Memory B cell (primary cell): ENCODE data around the gene HPS5.

Experiments
- ATAC-seq: fragments of 150-1000 bp; cut with Tn5 transposase; 2 replicates; pipeline ENCODE4 v1.10.0; 2021; ENCODE audit warnings: low read depth, mild to moderate bottlenecking, moderate library complexity
- DNase-seq, 2 donors: peaks; one replicate each; pipeline ENCODE4 v3.0.0; 2022; ENCODE audit warnings: low spot score in 2 of 2
- H3K27ac Mint-ChIP-seq: one replicate; pipeline ENCODE4 v1.8.0; 2022; ENCODE audit warnings: mild to moderate bottlenecking, moderate library complexity, mixed read lengths
- H3K27me3 Mint-ChIP-seq: one replicate; pipeline ENCODE4 v1.8.0; 2022; ENCODE audit warnings: mixed read lengths
- H3K36me3 Mint-ChIP-seq: one replicate; pipeline ENCODE4 v1.8.0; 2022; ENCODE audit warnings: mild to moderate bottlenecking, mixed read lengths
- H3K4me1 Mint-ChIP-seq: one replicate; pipeline ENCODE4 v1.8.0; 2022; ENCODE audit warnings: mixed read lengths
- H3K4me3 Mint-ChIP-seq: one replicate; pipeline ENCODE4 v1.8.0; 2022; ENCODE audit warnings: mild to moderate bottlenecking, moderate library complexity, mixed read lengths
- H3K9me3 Mint-ChIP-seq: one replicate; pipeline ENCODE4 v1.8.0; 2022; ENCODE audit warnings: mixed read lengths

HPS5 gene

GRCh38 chr11:18321969-18322711 is at the start of gene HPS5, which contains the start of gene GTF2H1:
HPS5 (minus strand) TSS chr11:18322140; CDS start chr11:18317858, 4,282 bp downstream.
GTF2H1 (plus strand) TSS chr11:18322567; CDS start chr11:18333075, 10,508 bp downstream.
- Mint-ChIP-seq H3K36me3 (peaks cover 9% of the 10 kb centered on the region), H3K4me1 (peaks cover 46% of the 10 kb centered on the region), H3K4me3 (peak within 1 kb of the TSS; percentile 100), H3K27ac (peak within 1 kb of the TSS; percentile 100), H3K9me3 (no peaks in the 10 kb centered on the region), H3K27me3 (no peaks in the 10 kb centered on the region)
- DNase-seq (peak; percentile 96), ATAC-seq (peak; percentile 83)

- H3K4me1 Mint-ChIP-seq = no peaks in the 10 kb centered on the region
- no peaks in the 10 kb centered on the region for H3K27me3 Mint-ChIP-seq
- H3K4me3 Mint-ChIP-seq = no peak overlapping the region
- H3K36me3 Mint-ChIP-seq = peaks cover 4% of the 10 kb centered on the region
- H3K27ac Mint-ChIP-seq = peak overlapping the region; percentile 63
- no peaks in the 10 kb centered on the region for H3K9me3 Mint-ChIP-seq
- no peak for ATAC-seq
- DNase-seq = no peak
Measured at GRCh38 chr11:18371279-18371678, 49.3 kb upstream of the HPS5 start.

- Mint-ChIP-seq H3K27me3 (no peaks in the 10 kb centered on the region), H3K4me3 (no peak overlapping the region), H3K27ac (no peak overlapping the region), H3K9me3 (no peaks in the 10 kb centered on the region), H3K36me3 (peaks cover 11% of the 10 kb centered on the region), H3K4me1 (no peaks in the 10 kb centered on the region)
- ATAC-seq (no peak), DNase-seq (no peak)
Measured at GRCh38 chr11:18369398-18369797, 47.5 kb upstream of the HPS5 start.

- no peak for DNase-seq
- Mint-ChIP-seq H3K4me3 (no peak overlapping the region), H3K9me3 (no peaks in the 10 kb centered on the region), H3K27me3 (no peaks in the 10 kb centered on the region), H3K36me3 (peaks cover 15% of the 10 kb centered on the region), H3K27ac (peak overlapping the region; percentile 0), H3K4me1 (no peaks in the 10 kb centered on the region)
- ATAC-seq = no peak
Measured at GRCh38 chr11:18368221-18368620, 46.3 kb upstream of the HPS5 start.

GRCh38 chr11:18367431-18367830 is 45.5 kb upstream of the HPS5 start:
- Mint-ChIP-seq H3K4me1 (no peaks in the 10 kb centered on the region), H3K27me3 (no peaks in the 10 kb centered on the region), H3K4me3 (no peak overlapping the region), H3K9me3 (no peaks in the 10 kb centered on the region), H3K36me3 (peaks cover 15% of the 10 kb centered on the region), H3K27ac (peak overlapping the region; percentile 0)
- ATAC-seq (no peak), DNase-seq (no peak)

GRCh38 chr11:18366286-18366685 is 44.3 kb upstream of the HPS5 start:
- Mint-ChIP-seq H3K4me1 (no peaks in the 10 kb centered on the region), H3K9me3 (no peaks in the 10 kb centered on the region), H3K4me3 (no peak overlapping the region), H3K27me3 (no peaks in the 10 kb centered on the region), H3K36me3 (peaks cover 17% of the 10 kb centered on the region), H3K27ac (peak overlapping the region; percentile 39)
- DNase-seq (no peak), ATAC-seq (no peak)

GRCh38 chr11:18365741-18366140 is 43.8 kb upstream of the HPS5 start:
- Mint-ChIP-seq H3K27ac (peak overlapping the region; percentile 39), H3K4me1 (no peaks in the 10 kb centered on the region), H3K4me3 (no peak overlapping the region), H3K36me3 (peaks cover 17% of the 10 kb centered on the region), H3K27me3 (no peaks in the 10 kb centered on the region), H3K9me3 (no peaks in the 10 kb centered on the region)
- DNase-seq (no peak), ATAC-seq (no peak)

- Mint-ChIP-seq H3K36me3 (peaks cover 17% of the 10 kb centered on the region), H3K9me3 (no peaks in the 10 kb centered on the region), H3K4me3 (no peak overlapping the region), H3K4me1 (no peaks in the 10 kb centered on the region), H3K27ac (no peak overlapping the region), H3K27me3 (no peaks in the 10 kb centered on the region)
- no peak for ATAC-seq
- no peak for DNase-seq
Measured at GRCh38 chr11:18364495-18365073, 42.6 kb upstream of the HPS5 start.

GRCh38 chr11:18361154-18361553 is 39.2 kb upstream of the HPS5 start:
- no peaks in the 10 kb centered on the region for H3K4me1 Mint-ChIP-seq
- H3K4me3 Mint-ChIP-seq = no peak overlapping the region
- peaks cover 25% of the 10 kb centered on the region for H3K36me3 Mint-ChIP-seq
- no peak overlapping the region for H3K27ac Mint-ChIP-seq
- no peaks in the 10 kb centered on the region for H3K27me3 Mint-ChIP-seq
- no peaks in the 10 kb centered on the region for H3K9me3 Mint-ChIP-seq
- ATAC-seq (no peak), DNase-seq (no peak)

GRCh38 chr11:18358646-18359045 is 36.7 kb upstream of the HPS5 start:
- peaks cover 23% of the 10 kb centered on the region for H3K36me3 Mint-ChIP-seq
- no peak overlapping the region for H3K27ac Mint-ChIP-seq
- ATAC-seq (no peak), DNase-seq (no peak)
- H3K9me3 Mint-ChIP-seq = no peaks in the 10 kb centered on the region
- H3K4me3 Mint-ChIP-seq = no peak overlapping the region
- H3K27me3 Mint-ChIP-seq = no peaks in the 10 kb centered on the region
- no peaks in the 10 kb centered on the region for H3K4me1 Mint-ChIP-seq

- Mint-ChIP-seq H3K27me3 (no peaks in the 10 kb centered on the region), H3K9me3 (no peaks in the 10 kb centered on the region), H3K36me3 (peaks cover 27% of the 10 kb centered on the region), H3K4me3 (no peak overlapping the region), H3K4me1 (no peaks in the 10 kb centered on the region), H3K27ac (no peak overlapping the region)
- ATAC-seq (no peak), DNase-seq (no peak)
Measured at GRCh38 chr11:18352581-18352980, 30.6 kb upstream of the HPS5 start.

GRCh38 chr11:18347471-18348125 is 25.7 kb upstream of the HPS5 start:
- Mint-ChIP-seq H3K36me3 (peaks cover 27% of the 10 kb centered on the region), H3K27ac (no peak overlapping the region), H3K4me1 (no peaks in the 10 kb centered on the region), H3K9me3 (no peaks in the 10 kb centered on the region), H3K27me3 (no peaks in the 10 kb centered on the region), H3K4me3 (no peak overlapping the region)
- ATAC-seq (no peak), DNase-seq (no peak)

GRCh38 chr11:18332891-18333290 is 11.0 kb upstream of the HPS5 start:
- H3K4me3 Mint-ChIP-seq = no peak overlapping the region
- H3K4me1 Mint-ChIP-seq = peaks cover 16% of the 10 kb centered on the region
- ATAC-seq (no peak), DNase-seq (no peak)
- no peak overlapping the region for H3K27ac Mint-ChIP-seq
- H3K9me3 Mint-ChIP-seq = no peaks in the 10 kb centered on the region
- H3K27me3 Mint-ChIP-seq = no peaks in the 10 kb centered on the region
- H3K36me3 Mint-ChIP-seq = peaks cover 25% of the 10 kb centered on the region

- H3K4me1 Mint-ChIP-seq = peaks cover 16% of the 10 kb centered on the region
- H3K27me3 Mint-ChIP-seq = no peaks in the 10 kb centered on the region
- no peak for DNase-seq
Measured at GRCh38 chr11:18332302-18332701, 10.4 kb upstream of the HPS5 start.

More at GRCh38 chr11:18332302-18332701, 10.4 kb upstream of the HPS5 start:
- Mint-ChIP-seq H3K9me3 (no peaks in the 10 kb centered on the region), H3K4me3 (peak overlapping the region; percentile 35), H3K36me3 (peaks cover 25% of the 10 kb centered on the region), H3K27ac (peak overlapping the region; percentile 74)
- ATAC-seq = peak; percentile 59
